ENCODE measurements around the gene CDH4.

DNA sequence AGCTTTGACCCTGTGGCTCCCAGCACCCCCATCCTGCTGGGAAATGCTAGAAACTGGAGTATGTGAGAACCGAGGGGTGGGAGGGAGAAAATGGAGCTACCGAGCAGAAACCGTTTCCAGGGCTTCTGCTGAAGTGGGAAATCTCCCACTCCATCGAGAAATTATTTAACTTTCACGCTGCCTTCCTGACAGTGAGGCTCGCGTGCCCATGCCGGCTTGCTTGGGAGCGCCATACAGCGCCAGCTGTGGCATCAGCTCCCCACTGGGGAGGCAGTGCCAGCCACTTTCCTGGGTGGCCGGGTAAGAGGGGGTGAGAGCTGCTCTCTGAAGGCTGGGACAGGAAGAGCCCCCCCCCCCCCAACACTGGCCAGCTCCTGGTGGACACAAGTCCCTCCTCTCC is 544.7 kb downstream of the CDH4 start:
- TF ChIP-seq, protein P1, sequence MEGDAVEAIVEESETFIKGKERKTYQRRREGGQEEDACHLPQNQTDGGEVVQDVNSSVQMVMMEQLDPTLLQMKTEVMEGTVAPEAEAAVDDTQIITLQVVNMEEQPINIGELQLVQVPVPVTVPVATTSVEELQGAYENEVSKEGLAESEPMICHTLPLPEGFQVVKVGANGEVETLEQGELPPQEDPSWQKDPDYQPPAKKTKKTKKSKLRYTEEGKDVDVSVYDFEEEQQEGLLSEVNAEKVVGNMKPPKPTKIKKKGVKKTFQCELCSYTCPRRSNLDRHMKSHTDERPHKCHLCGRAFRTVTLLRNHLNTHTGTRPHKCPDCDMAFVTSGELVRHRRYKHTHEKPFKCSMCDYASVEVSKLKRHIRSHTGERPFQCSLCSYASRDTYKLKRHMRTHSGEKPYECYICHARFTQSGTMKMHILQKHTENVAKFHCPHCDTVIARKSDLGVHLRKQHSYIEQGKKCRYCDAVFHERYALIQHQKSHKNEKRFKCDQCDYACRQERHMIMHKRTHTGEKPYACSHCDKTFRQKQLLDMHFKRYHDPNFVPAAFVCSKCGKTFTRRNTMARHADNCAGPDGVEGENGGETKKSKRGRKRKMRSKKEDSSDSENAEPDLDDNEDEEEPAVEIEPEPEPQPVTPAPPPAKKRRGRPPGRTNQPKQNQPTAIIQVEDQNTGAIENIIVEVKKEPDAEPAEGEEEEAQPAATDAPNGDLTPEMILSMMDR (IDR thresholded peaks at IDR 0.05; ENCODE audit: borderline replicate concordance, extremely low read depth, low read length, poor library complexity, severe bottlenecking): no peak
- TF ChIP-seq EZH2 (IDR thresholded peaks at IDR 0.05; ENCODE audit: borderline replicate concordance, low read depth, low read length, severe bottlenecking): no peak
